IPS-18a (cell line): ENCODE measurements around the gene CLDN24.

Experiments
- H3K27ac ChIP-seq: one replicate; pipeline ENCODE4 v1.5.1; 2013; ENCODE audit warnings: low read length
- H3K27me3 ChIP-seq: one replicate; pipeline ENCODE4 v1.6.1; 2013; ENCODE audit warnings: mild to moderate bottlenecking, low read length; ENCODE audit not compliant: control insufficient read depth, insufficient read depth
- H3K36me3 ChIP-seq: one replicate; pipeline ENCODE4 v1.6.1; 2013; ENCODE audit warnings: low read depth, low read length; ENCODE audit not compliant: control insufficient read depth
- H3K4me1 ChIP-seq: one replicate; pipeline ENCODE4 v1.6.1; 2013; ENCODE audit warnings: low read depth, low read length; ENCODE audit not compliant: control insufficient read depth
- H3K4me3 ChIP-seq: one replicate; pipeline ENCODE4 v1.5.1; 2013; ENCODE audit warnings: low read length
- H3K9ac ChIP-seq: one replicate; pipeline ENCODE4 v1.6.1; 2013; ENCODE audit warnings: mild to moderate bottlenecking, low read length, moderate library complexity
- H3K9me3 ChIP-seq: one replicate; pipeline ENCODE4 v1.6.1; 2013; ENCODE audit warnings: low read depth, low read length; ENCODE audit not compliant: control insufficient read depth

Gene CLDN24

GRCh38 chr4:183322326-183322725, at the start of gene CLDN24:
CLDN24 (minus strand) TSS chr4:183322426; CDS start chr4:183322426, 0 bp downstream.
- no peaks in the 10 kb centered on the region for H3K4me1 ChIP-seq

GRCh38 chr4:183370786-183371185, 48.6 kb upstream of the CLDN24 start:
- Histone ChIP-seq H3K27me3 (no peaks in the 10 kb centered on the region), H3K4me3 (no peak overlapping the region), H3K9ac (no peak overlapping the region), H3K4me1 (no peaks in the 10 kb centered on the region), H3K36me3 (no peaks in the 10 kb centered on the region), H3K9me3 (no peaks in the 10 kb centered on the region), H3K27ac (no peak overlapping the region)

More at GRCh38 chr4:183322326-183322725, at the start of gene CLDN24:
- Histone ChIP-seq H3K9me3 (no peaks in the 10 kb centered on the region), H3K9ac (no peak within 1 kb of the TSS), H3K27me3 (no peaks in the 10 kb centered on the region), H3K4me3 (no peak within 1 kb of the TSS), H3K27ac (no peak within 1 kb of the TSS), H3K36me3 (no peaks in the 10 kb centered on the region)

GRCh38 chr4:183369073-183369472, 46.8 kb upstream of the CLDN24 start:
- Histone ChIP-seq H3K9me3 (no peaks in the 10 kb centered on the region), H3K4me3 (no peak overlapping the region), H3K9ac (no peak overlapping the region), H3K36me3 (no peaks in the 10 kb centered on the region), H3K27ac (no peak overlapping the region), H3K27me3 (no peaks in the 10 kb centered on the region), H3K4me1 (no peaks in the 10 kb centered on the region)

- H3K9me3 ChIP-seq = no peaks in the 10 kb centered on the region
- H3K9ac ChIP-seq = no peak overlapping the region
- no peaks in the 10 kb centered on the region for H3K27me3 ChIP-seq
- no peak overlapping the region for H3K4me3 ChIP-seq
- no peaks in the 10 kb centered on the region for H3K36me3 ChIP-seq
- H3K4me1 ChIP-seq = no peaks in the 10 kb centered on the region
- H3K27ac ChIP-seq = no peak overlapping the region
Observed at GRCh38 chr4:183366206-183366835, 44.1 kb upstream of the CLDN24 start.

GRCh38 chr4:183364025-183364424, 41.8 kb upstream of the CLDN24 start:
- H3K9me3 ChIP-seq = no peaks in the 10 kb centered on the region
- no peaks in the 10 kb centered on the region for H3K4me1 ChIP-seq
- no peak overlapping the region for H3K9ac ChIP-seq
- H3K36me3 ChIP-seq = no peaks in the 10 kb centered on the region
- H3K27ac ChIP-seq = no peak overlapping the region
- no peaks in the 10 kb centered on the region for H3K27me3 ChIP-seq
- no peak overlapping the region for H3K4me3 ChIP-seq

- Histone ChIP-seq H3K36me3 (no peaks in the 10 kb centered on the region), H3K9me3 (no peaks in the 10 kb centered on the region), H3K9ac (no peak overlapping the region), H3K4me1 (no peaks in the 10 kb centered on the region), H3K4me3 (no peak overlapping the region), H3K27ac (no peak overlapping the region), H3K27me3 (no peaks in the 10 kb centered on the region)
Observed at GRCh38 chr4:183362916-183363542, 40.8 kb upstream of the CLDN24 start.

- Histone ChIP-seq H3K27me3 (no peaks in the 10 kb centered on the region), H3K36me3 (no peaks in the 10 kb centered on the region), H3K4me3 (no peak overlapping the region), H3K27ac (no peak overlapping the region), H3K4me1 (no peaks in the 10 kb centered on the region), H3K9me3 (no peaks in the 10 kb centered on the region), H3K9ac (no peak overlapping the region)
Observed at GRCh38 chr4:183362036-183362435, 39.8 kb upstream of the CLDN24 start.

GRCh38 chr4:183360161-183360919, 38.1 kb upstream of the CLDN24 start:
- Histone ChIP-seq H3K9ac (no peak overlapping the region), H3K4me3 (no peak overlapping the region), H3K36me3 (no peaks in the 10 kb centered on the region), H3K27me3 (no peaks in the 10 kb centered on the region), H3K27ac (no peak overlapping the region), H3K9me3 (no peaks in the 10 kb centered on the region), H3K4me1 (no peaks in the 10 kb centered on the region)

GRCh38 chr4:183358215-183358755, 36.1 kb upstream of the CLDN24 start:
- H3K4me3 ChIP-seq = no peak overlapping the region
- no peak overlapping the region for H3K27ac ChIP-seq
- H3K36me3 ChIP-seq = no peaks in the 10 kb centered on the region
- H3K9ac ChIP-seq = no peak overlapping the region
- H3K9me3 ChIP-seq = no peaks in the 10 kb centered on the region
- no peaks in the 10 kb centered on the region for H3K4me1 ChIP-seq
- H3K27me3 ChIP-seq = no peaks in the 10 kb centered on the region

GRCh38 chr4:183356931-183357675, 34.9 kb upstream of the CLDN24 start:
- Histone ChIP-seq H3K9ac (no peak overlapping the region), H3K36me3 (no peaks in the 10 kb centered on the region), H3K4me3 (no peak overlapping the region), H3K27me3 (no peaks in the 10 kb centered on the region), H3K4me1 (no peaks in the 10 kb centered on the region), H3K27ac (no peak overlapping the region), H3K9me3 (no peaks in the 10 kb centered on the region)

- no peaks in the 10 kb centered on the region for H3K36me3 ChIP-seq
- H3K4me1 ChIP-seq = no peaks in the 10 kb centered on the region
- no peaks in the 10 kb centered on the region for H3K27me3 ChIP-seq
- no peaks in the 10 kb centered on the region for H3K9me3 ChIP-seq
- H3K27ac ChIP-seq = no peak overlapping the region
- H3K9ac ChIP-seq = no peak overlapping the region
- no peak overlapping the region for H3K4me3 ChIP-seq
Observed at GRCh38 chr4:183356173-183356830, 34.1 kb upstream of the CLDN24 start.
